B cell (primary cell): ENCODE measurements around the gene ATP5F1E. TPM values are rescaled to one million over a fixed set of nuclear protein-coding genes. Genes with fewer than 3 reads are reported as not detected.

ENCODE experiments used
- ATAC-seq: fragments of 200-7000 bp; cut with Tn5 transposase; one replicate; pipeline ENCODE4 v1.10.0; 2021; ENCODE audit warnings: low read depth, mild to moderate bottlenecking, moderate number of reproducible peaks, moderate library complexity
- CTCF ChIA-PET: fragments of 350-600 bp; sonication (Branson Sonifier 250); formaldehyde crosslinking; loops from one replicate; lab custom pipeline; 2021; ENCODE audit warnings: antibody characterized with exemption, inconsistent platforms; lab: Charles Lee
- POLR2A ChIA-PET: fragments of 350-600 bp; sonication (Branson Sonifier 250); formaldehyde crosslinking; loops from one replicate; lab custom pipeline; 2021; ENCODE audit warnings: antibody characterized with exemption; lab: Charles Lee
- DNase-seq: peaks from one replicate; pipeline ENCODE4 v3.0.0; 2013
- H2AFZ ChIP-seq: 2 replicates; pipeline ENCODE4 v1.6.1; 2012; ENCODE audit warnings: mild to moderate bottlenecking, low read depth, low read length; ENCODE audit not compliant: insufficient read depth, poor library complexity, severe bottlenecking
- H3K27ac ChIP-seq, 2 donors: 1 replicate in 1 of 2; 2 replicates in 1 of 2; pipeline ENCODE4 v1.5.1; 2012 to 2013; ENCODE audit warnings: low read length in 2 of 2, mild to moderate bottlenecking in 2 of 2, moderate library complexity in 1 of 2
- H3K27me3 ChIP-seq, 4 experiments: fragments of 200-600 bp in 1 of 4; sonication (generic) in 1 of 4; replicated peaks in 1 of 4; 1 replicate in 2 of 4; 2 replicates in 2 of 4; pipeline versions ENCODE4 v1.6.1 to v1.7.0; 2013 to 2016; ENCODE audit warnings: low read length in 3 of 4, mild to moderate bottlenecking in 2 of 4, mixed read lengths in 1 of 4, moderate library complexity in 1 of 4; ENCODE audit not compliant: insufficient read depth in 4 of 4, control insufficient read depth in 3 of 4; ENCODE audit errors: control extremely low read depth in 1 of 4
- H3K36me3 ChIP-seq, 2 experiments: replicated peaks in 1 of 2; 1 replicate in 1 of 2; 2 replicates in 1 of 2; pipeline versions ENCODE4 v1.6.1 to v1.7.1; 2013; ENCODE audit warnings: low read length in 1 of 2; ENCODE audit not compliant: insufficient read depth in 2 of 2, control insufficient read depth in 1 of 2; ENCODE audit errors: control extremely low read depth in 1 of 2, extremely low read depth in 1 of 2
- H3K4me1 ChIP-seq, 2 donors: fragments of 200-600 bp in 1 of 2; sonication (generic) in 1 of 2; 1 replicate in 1 of 2; 2 replicates in 1 of 2; pipeline versions ENCODE4 v1.5.1 to v1.6.1; 2013 to 2017; ENCODE audit warnings: low read length in 2 of 2; ENCODE audit not compliant: control insufficient read depth in 2 of 2, insufficient read depth in 2 of 2
- H3K4me2 ChIP-seq: replicated peaks from 2 replicates; pipeline ENCODE3; 2012; ENCODE audit warnings: mild to moderate bottlenecking, low read depth, low read length; ENCODE audit not compliant: poor library complexity, severe bottlenecking
- H3K4me3 ChIP-seq, 5 experiments: fragments of 200-600 bp in 1 of 5; sonication (generic) in 1 of 5; 1 replicate in 3 of 5; 2 replicates in 2 of 5; pipeline versions ENCODE4 v1.5.1 to v1.7.0; 2011 to 2016; ENCODE audit warnings: low read length in 4 of 5, mild to moderate bottlenecking in 4 of 5, low read depth in 2 of 5, control low read depth in 1 of 5, moderate library complexity in 1 of 5; ENCODE audit not compliant: insufficient read depth in 1 of 5; ENCODE audit errors: control extremely low read depth in 1 of 5, extremely low read depth in 1 of 5
- H3K79me2 ChIP-seq: fragments of 200-600 bp; sonication (generic); one replicate; pipeline ENCODE4 v1.6.0; 2016; ENCODE audit warnings: low read length; ENCODE audit not compliant: control insufficient read depth, insufficient read depth
- H3K9ac ChIP-seq: fragments of 200-600 bp; sonication (generic); 2 replicates; pipeline ENCODE4 v1.6.1; 2017; ENCODE audit warnings: mild to moderate bottlenecking, low read length, moderate library complexity
- H3K9me3 ChIP-seq, 3 donors: one replicate each; pipeline versions ENCODE4 v1.6.1 to v1.7.1; 2013; ENCODE audit warnings: low read length in 2 of 3; ENCODE audit not compliant: control insufficient read depth in 2 of 3, insufficient read depth in 1 of 3; ENCODE audit errors: control extremely low read depth in 1 of 3
- H4K20me1 ChIP-seq: 2 replicates; pipeline ENCODE4 v1.6.0; 2012; ENCODE audit warnings: mild to moderate bottlenecking, low read length; ENCODE audit not compliant: insufficient read depth, control insufficient read depth, poor library complexity, severe bottlenecking
- H3K27ac Mint-ChIP-seq: one replicate; pipeline ENCODE4 v1.8.0; 2021; ENCODE audit warnings: mixed read lengths
- H3K27me3 Mint-ChIP-seq: one replicate; pipeline ENCODE4 v1.8.0; 2021; ENCODE audit warnings: mixed read lengths
- H3K4me1 Mint-ChIP-seq: one replicate; pipeline ENCODE4 v1.8.0; 2021; ENCODE audit warnings: mixed read lengths
- H3K4me3 Mint-ChIP-seq: one replicate; pipeline ENCODE4 v1.8.0; 2021; ENCODE audit warnings: mixed read lengths
- H3K9me3 Mint-ChIP-seq: one replicate; pipeline ENCODE4 v1.8.0; 2022; ENCODE audit warnings: mixed read lengths; ENCODE audit not compliant: insufficient read depth
- CTCF ChIP-seq: fragments of 200-600 bp; IDR thresholded peaks from one replicate; pipeline ENCODE4 v1.8.0; 2022; ENCODE audit warnings: antibody characterized with exemption, mild to moderate bottlenecking
- EZH2 ChIP-seq: IDR thresholded peaks from 2 replicates; pipeline ENCODE4 v1.6.1; 2012; ENCODE audit warnings: borderline replicate concordance, low read depth, mild to moderate bottlenecking, moderate library complexity, low read length; ENCODE audit not compliant: insufficient read depth, poor library complexity, severe bottlenecking
- WGBS: methylation state at CpG from one replicate; pipeline ENCODE4 v1.1.5; 2013; ENCODE audit warnings: missing lambda C conversion rate; ENCODE audit not compliant: insufficient coverage; 5-methylcytosine and 5-hydroxymethylcytosine counted together
- intact Hi-C: fragments of 100-400 bp; cut with micrococcal nuclease; formaldehyde crosslinking; loops from one replicate; pipeline ENCODE4 v1.10.0; 2022
- polyA plus RNA-seq: library from polyadenylated mRNA; depleted of rRNA; stranded (reverse); fragments of >200 nt; gene quantifications from 2 replicates; pipeline ENCODE4 v1.2.3, GENCODE V29; 2012
- total RNA-seq, 2 donors: library from RNA; stranded (reverse); fragments of 120-200 nt in 1 of 2; gene quantifications; 1 replicate in 1 of 2; 2 replicates in 1 of 2; pipeline versions ENCODE4 v1.2.3 to v1.2.4, GENCODE V29; 2013 to 2022

Gene ATP5F1E
- total and polyA plus RNA-seq, 2 donors (not counting 1 experiment from before 2014, with no cell fraction given) = 22.2 to 55.0 TPM

DNA sequence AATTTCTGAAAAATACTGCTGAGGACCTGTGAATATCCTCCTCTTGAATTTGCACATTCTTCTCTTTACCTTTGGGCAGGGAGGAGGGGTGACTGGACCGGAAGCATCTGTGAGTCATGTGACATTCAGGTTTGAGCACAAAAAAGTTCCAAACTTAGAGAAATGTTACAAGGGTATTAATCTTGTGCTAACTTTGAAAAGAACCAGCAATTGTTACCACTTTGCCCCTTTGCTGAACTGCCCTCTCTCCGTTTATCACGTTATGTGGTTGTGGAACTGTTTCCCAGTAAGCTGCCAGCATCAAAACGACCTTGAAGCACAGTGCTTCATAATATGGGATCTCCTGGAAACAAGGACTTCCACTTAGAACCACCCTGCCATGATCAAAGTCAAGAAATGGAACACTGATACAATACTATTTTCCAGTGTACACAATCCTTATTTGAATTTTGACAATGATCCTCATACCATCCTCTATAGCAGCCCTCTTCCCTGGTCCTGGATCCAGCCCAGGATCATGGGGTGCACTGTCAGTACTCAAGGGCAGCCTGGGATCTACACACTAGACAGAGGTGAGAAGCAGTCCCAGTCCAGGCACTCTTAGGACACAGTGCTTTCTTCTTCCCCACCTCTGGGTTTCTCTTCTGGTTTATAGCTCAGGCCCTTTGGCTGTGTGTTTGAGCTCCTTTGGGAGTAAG, 15.2 kb downstream of the ATP5F1E start:
- no peaks in the 10 kb centered on the region for H4K20me1 ChIP-seq
- H3K9me3 ChIP-seq = no peaks in the 10 kb centered on the region
- peaks cover 37% of the 10 kb centered on the region for H3K4me1 Mint-ChIP-seq
- H3K27me3 ChIP-seq = no peaks in the 10 kb centered on the region
- peak overlapping the region in 1 of 5 experiments; percentile 2 for H3K4me3 ChIP-seq
- H3K27ac ChIP-seq = peak overlapping the region; percentile 14 to 35
- no peaks in the 10 kb centered on the region for H3K9me3 Mint-ChIP-seq
- peak overlapping the region; percentile 54 for H3K4me2 ChIP-seq
- H3K79me2 ChIP-seq = peaks cover 37% of the 10 kb centered on the region
- TF ChIP-seq CTCF (no peak), EZH2 (no peak)
- H3K27me3 Mint-ChIP-seq = no peaks in the 10 kb centered on the region
- H3K36me3 ChIP-seq = no peaks in the 10 kb centered on the region
- H3K4me1 ChIP-seq = peaks cover 20 to 24% of the 10 kb centered on the region in 2 donors
- peak overlapping the region; percentile 3 for H2AFZ ChIP-seq
- POLR2A ChIA-PET = interaction anchor here (1.5 to 2.3 kb wide), 2 partner anchors 11 to 15 kb away, joined by 8 to 10 read pairs; partner anchors contain the start of gene ATP5F1E
- ATAC-seq (peak; percentile 67), DNase-seq (peak; percentile 61)
- H3K9ac ChIP-seq = no peak overlapping the region
- H3K4me3 Mint-ChIP-seq = peak overlapping the region; percentile 76
- CTCF ChIA-PET = interaction anchor here (1.2 kb wide), 1 partner anchor 9 kb away, joined by 3 read pairs; no protein-coding TSS in a partner anchor
- intact Hi-C loops = loop anchor here (1.0 to 2.0 kb wide), 2 partner anchors 10 to 16 kb away; partner anchors contain the start of genes ATP5F1E and CTSZ
- WGBS = 0% methylated on average over 1 of the region's 4 CpGs
- H3K27ac Mint-ChIP-seq = peak overlapping the region; percentile 86
